ENCODE data around the gene ATXN1. TPM values are rescaled to one million over a fixed set of nuclear protein-coding genes. Genes with fewer than 3 reads are reported as not detected.
A peak's percentile ranks its signal among the peaks of the same experiment; 100 is the strongest.

ATXN1 gene
- total RNA-seq, 1 donor = 45.3 TPM

DNA sequence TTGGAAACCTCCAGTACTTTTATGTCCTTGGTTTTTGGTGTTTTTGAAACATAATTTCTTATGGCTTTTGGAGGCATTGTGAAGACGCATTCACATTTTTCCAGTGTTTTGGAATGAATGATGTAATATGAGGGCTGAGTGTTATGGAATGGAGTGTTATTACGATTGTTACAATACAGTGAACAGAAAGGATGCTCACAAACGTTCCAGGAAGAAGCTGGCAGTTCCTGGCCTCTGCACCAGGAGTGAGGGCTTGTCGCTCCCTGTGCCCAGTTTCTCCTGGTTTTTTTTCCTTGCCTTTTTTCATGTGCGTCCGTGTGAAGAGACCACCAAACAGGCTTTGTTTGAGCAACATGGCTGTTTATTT lies 502.6 kb downstream of the ATXN1 start:
- no peak for DNase-seq (ENCODE audit: low read depth)
- no peak overlapping the region for H3K4me3 ChIP-seq (ENCODE audit: low read depth, low read length)

DNA sequence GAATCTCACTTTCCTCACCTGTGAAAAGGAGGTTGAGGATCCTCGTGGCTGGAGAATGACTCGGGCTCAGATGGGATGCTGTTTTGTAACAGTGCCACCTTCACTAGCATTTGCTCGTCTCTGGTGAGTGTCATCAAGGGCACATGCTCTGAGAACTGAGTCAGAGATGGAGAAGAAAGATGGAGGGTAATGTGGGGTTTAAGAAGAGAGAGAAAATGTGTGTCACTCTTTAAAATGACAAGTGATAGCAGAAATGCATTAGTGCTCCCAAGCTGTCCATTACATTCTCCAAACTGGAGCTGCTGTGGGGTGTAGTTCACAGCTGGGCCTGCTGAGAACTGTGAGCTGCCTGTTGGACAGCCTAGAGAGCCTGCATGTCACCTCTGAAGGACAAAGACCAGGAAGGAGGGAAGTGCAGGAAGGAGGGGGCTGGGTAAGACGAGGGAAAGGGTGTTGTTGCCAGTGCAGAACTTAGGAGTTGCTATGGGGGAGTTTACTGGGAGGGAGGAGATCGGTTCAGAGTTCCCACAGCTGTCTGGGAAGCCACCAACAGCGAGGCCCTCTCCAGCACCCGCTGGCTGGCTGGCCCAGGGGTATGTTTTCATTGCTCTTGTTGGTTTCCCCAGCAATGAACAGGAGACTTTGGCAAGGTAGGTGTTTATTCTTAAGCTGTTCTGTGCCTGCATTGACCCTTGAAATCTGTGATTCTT lies 503.1 kb downstream of the ATXN1 start:
- DNase-seq (ENCODE audit: low read depth) = peak; percentile 19

More for the DNA sequence above, 502.6 kb downstream of the ATXN1 start:
- TF ChIP-seq, protein P1, sequence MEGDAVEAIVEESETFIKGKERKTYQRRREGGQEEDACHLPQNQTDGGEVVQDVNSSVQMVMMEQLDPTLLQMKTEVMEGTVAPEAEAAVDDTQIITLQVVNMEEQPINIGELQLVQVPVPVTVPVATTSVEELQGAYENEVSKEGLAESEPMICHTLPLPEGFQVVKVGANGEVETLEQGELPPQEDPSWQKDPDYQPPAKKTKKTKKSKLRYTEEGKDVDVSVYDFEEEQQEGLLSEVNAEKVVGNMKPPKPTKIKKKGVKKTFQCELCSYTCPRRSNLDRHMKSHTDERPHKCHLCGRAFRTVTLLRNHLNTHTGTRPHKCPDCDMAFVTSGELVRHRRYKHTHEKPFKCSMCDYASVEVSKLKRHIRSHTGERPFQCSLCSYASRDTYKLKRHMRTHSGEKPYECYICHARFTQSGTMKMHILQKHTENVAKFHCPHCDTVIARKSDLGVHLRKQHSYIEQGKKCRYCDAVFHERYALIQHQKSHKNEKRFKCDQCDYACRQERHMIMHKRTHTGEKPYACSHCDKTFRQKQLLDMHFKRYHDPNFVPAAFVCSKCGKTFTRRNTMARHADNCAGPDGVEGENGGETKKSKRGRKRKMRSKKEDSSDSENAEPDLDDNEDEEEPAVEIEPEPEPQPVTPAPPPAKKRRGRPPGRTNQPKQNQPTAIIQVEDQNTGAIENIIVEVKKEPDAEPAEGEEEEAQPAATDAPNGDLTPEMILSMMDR (IDR thresholded peaks at IDR 0.05; ENCODE audit: insufficient read depth, low read depth, low read length) = no peak

DNA sequence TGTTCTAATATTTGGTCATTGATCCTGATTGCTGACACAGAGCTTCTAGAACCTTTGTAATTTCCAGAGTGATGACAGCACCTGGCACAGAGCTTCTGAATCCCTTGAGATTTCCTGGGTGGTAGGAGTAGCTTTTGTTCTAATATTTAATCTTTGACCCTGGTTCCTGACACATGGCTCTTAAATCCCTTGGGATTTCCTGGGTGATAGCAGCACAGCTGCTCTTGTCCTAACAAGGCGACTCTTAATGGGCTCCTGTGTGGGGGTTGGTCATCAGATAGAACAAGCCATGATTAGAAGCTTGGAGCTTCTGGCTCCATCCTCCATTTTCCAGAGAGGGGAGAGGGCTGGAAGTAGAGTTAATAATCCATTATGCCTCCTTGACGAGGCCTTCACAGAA lies 504.5 kb downstream of the ATXN1 start:
- DNase-seq (ENCODE audit: low read depth) = peak; percentile 32
- no peak overlapping the region for H3K4me3 ChIP-seq (ENCODE audit: low read depth, low read length)
- TF ChIP-seq, protein P1 (IDR thresholded peaks at IDR 0.05; ENCODE audit: insufficient read depth, low read depth, low read length) = no peak

More for the DNA sequence above, 503.1 kb downstream of the ATXN1 start:
- H3K4me3 ChIP-seq (ENCODE audit: low read depth, low read length) = no peak overlapping the region
- TF ChIP-seq, protein P1 (IDR thresholded peaks at IDR 0.05; ENCODE audit: insufficient read depth, low read depth, low read length) = no peak

DNA sequence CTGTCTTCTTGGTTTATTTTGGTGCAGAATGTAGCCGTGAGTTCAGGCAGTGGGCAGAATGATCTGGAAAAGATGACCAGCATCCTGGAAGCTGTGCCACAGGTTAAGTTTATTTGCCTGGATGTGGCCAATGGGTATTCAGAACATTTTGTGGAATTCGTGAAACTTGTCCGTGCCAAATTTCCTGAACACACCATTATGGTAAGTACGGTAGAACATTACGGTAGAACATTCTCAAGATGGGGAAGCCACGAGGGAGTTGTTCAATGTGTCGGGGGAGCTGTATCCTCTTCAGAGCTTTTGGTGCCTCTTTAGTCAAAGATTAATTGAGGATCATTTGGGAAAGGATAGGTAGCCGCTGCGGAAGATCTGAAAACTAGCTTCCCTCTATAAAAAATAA lies 506.7 kb downstream of the ATXN1 start:
- DNase-seq (ENCODE audit: low read depth) = no peak

DNA sequence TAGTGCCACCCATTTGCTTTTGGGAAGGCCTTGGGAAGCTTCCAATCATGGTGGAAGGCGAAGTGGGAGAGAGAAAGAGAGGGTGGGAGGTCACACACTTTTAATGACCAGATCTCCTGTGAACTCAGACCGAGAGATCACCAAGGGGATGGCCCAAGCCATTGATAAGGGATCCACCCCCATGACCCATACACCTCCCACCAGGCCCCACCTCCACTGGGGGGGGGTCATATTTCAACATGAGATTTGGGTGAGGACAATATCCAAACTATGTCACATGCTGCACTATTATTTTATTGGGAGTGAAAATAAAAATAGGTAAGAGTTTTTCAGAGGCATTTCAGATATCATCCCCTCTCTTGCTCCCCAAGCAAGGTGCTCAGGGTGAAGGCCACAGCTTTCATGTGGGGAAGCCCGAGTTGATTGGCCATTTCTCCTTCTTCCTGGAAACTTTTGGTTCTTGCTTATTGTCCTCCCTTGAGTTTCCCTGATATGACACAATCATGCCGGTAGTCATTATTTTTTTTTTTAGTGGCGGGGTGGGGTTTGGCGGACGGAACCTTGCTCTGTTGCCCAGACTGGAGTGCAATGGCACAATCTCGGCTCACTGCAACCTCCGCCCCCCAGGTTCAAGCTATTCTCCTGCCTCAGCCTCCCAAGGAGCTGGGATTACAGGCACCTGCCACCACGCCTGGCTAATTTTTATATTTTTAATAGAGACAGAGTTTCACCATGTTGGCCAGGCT lies 507.7 kb downstream of the ATXN1 start:
- no peak overlapping the region for H3K4me3 ChIP-seq (ENCODE audit: low read depth, low read length)
- no peak for DNase-seq (ENCODE audit: low read depth)
- TF ChIP-seq, protein P1 (IDR thresholded peaks at IDR 0.05; ENCODE audit: insufficient read depth, low read depth, low read length) = no peak

More for the DNA sequence above, 506.7 kb downstream of the ATXN1 start:
- TF ChIP-seq, protein P1 (IDR thresholded peaks at IDR 0.05; ENCODE audit: insufficient read depth, low read depth, low read length) = no peak
- no peak overlapping the region for H3K4me3 ChIP-seq (ENCODE audit: low read depth, low read length)

DNA sequence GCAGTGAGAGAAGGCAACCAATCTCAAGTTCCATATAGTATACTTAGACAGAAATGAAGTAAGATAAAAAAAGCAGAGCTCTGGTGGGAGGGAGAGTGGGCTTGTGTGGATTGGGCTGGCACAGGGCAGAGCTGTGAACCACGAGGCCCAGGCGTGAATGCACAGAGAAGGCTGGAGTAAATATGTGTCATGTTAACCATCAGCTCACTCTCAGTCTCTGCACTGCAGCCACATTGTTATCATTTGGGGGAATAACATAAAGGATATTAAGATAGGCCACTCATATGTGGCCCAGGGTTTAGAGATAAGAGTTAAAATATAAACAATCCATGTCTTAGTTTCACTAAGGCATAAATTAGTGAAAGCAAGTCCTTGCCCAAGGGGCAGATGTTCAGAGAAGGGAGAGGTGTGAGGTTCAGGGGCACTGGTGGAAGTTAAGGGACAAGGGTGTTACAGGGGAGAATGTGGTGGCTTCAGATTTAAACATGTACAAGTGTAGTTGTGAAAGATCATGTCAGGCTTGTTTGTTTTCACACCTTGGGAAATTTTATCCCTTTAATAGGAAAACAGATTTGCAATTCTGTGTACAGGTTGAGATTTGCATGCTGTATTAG lies 508.5 kb downstream of the ATXN1 start:
- H3K4me3 ChIP-seq (ENCODE audit: low read depth, low read length) = no peak overlapping the region
- TF ChIP-seq, protein P1 (IDR thresholded peaks at IDR 0.05; ENCODE audit: insufficient read depth, low read depth, low read length) = no peak
- DNase-seq (ENCODE audit: low read depth) = no peak
